RKO (cell line): Measurements from ENCODE around the gene OR4K2.
A peak's percentile ranks its signal among the peaks of the same experiment; 100 is the strongest.
"Not testable (repeated sequence)": the region's sequence is repeated elsewhere in the genome, so short reads cannot be mapped to it uniquely, and the experiment has no call there.

Source experiments
- DNase-seq: peaks from one replicate; pipeline ENCODE4 v3.0.0-alpha.2; 2016; ENCODE audit warnings: low spot score

The OR4K2 gene

GRCh38 chr14:19874842-19875241 is at the start of gene OR4K2:
TSS of gene OR4K2 (plus strand) at chr14:19875142. CDS start at chr14:19876268, 1,126 bp downstream.
- no peak for DNase-seq

GRCh38 chr14:19827626-19828244 is 47.2 kb upstream of the OR4K2 start:
- not testable (repeated sequence) for DNase-seq

GRCh38 chr14:19828314-19828713 is 46.6 kb upstream of the OR4K2 start:
- no peak for DNase-seq

GRCh38 chr14:19834203-19834848 is 40.6 kb upstream of the OR4K2 start:
- DNase-seq, result not testable (repeated sequence)

- no peak for DNase-seq
Observed at GRCh38 chr14:19838433-19838832, 36.5 kb upstream of the OR4K2 start.

GRCh38 chr14:19851365-19851764 is 23.6 kb upstream of the OR4K2 start:
- peak; percentile 75 for DNase-seq

- not testable (repeated sequence) for DNase-seq
Observed at GRCh38 chr14:19866061-19866669, 8.8 kb upstream of the OR4K2 start.

- no peak for DNase-seq
Observed at GRCh38 chr14:19873178-19873577, 1.8 kb upstream of the OR4K2 start.

GRCh38 chr14:19878029-19878642 is 3.2 kb downstream of the OR4K2 start:
- peak; percentile 22 for DNase-seq

GRCh38 chr14:19895282-19895681 is 20.3 kb downstream of the OR4K2 start:
- DNase-seq, result no peak

GRCh38 chr14:19900999-19901398 is 26.1 kb downstream of the OR4K2 start:
- no peak for DNase-seq

GRCh38 chr14:19902409-19902808 is 27.5 kb downstream of the OR4K2 start:
- DNase-seq, result no peak

- DNase-seq, result no peak
Observed at GRCh38 chr14:19906665-19907064, 31.7 kb downstream of the OR4K2 start.

GRCh38 chr14:19911114-19911513 is 36.2 kb downstream of the OR4K2 start:
- no peak for DNase-seq

- DNase-seq, result no peak
Observed at GRCh38 chr14:19917243-19917642, 42.3 kb downstream of the OR4K2 start.

- no peak for DNase-seq
Observed at GRCh38 chr14:19917955-19918518, 43.1 kb downstream of the OR4K2 start.

- no peak for DNase-seq
Observed at GRCh38 chr14:19918553-19919264, 43.8 kb downstream of the OR4K2 start.

GRCh38 chr14:19920021-19920657 is 45.2 kb downstream of the OR4K2 start, which contains the start of gene OR4K5:
TSS of gene OR4K5 (plus strand) at chr14:19920607. CDS start at chr14:19920607, 0 bp downstream.
- peak; percentile 11 for DNase-seq

- DNase-seq, result no peak
Observed at GRCh38 chr14:19930617-19931016, 55.7 kb downstream of the OR4K2 start, which contains the start of gene OR4K1. TSS of gene OR4K1 (plus strand) at chr14:19930917. CDS start at chr14:19935667, 4,750 bp downstream.
